ENCODE measurements around the gene FKBP10.

FKBP10 gene, protein sequence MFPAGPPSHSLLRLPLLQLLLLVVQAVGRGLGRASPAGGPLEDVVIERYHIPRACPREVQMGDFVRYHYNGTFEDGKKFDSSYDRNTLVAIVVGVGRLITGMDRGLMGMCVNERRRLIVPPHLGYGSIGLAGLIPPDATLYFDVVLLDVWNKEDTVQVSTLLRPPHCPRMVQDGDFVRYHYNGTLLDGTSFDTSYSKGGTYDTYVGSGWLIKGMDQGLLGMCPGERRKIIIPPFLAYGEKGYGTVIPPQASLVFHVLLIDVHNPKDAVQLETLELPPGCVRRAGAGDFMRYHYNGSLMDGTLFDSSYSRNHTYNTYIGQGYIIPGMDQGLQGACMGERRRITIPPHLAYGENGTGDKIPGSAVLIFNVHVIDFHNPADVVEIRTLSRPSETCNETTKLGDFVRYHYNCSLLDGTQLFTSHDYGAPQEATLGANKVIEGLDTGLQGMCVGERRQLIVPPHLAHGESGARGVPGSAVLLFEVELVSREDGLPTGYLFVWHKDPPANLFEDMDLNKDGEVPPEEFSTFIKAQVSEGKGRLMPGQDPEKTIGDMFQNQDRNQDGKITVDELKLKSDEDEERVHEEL
- total RNA-seq = 0 to 7.7 (median 0.39) reads per million in 9 experiments

DNA sequence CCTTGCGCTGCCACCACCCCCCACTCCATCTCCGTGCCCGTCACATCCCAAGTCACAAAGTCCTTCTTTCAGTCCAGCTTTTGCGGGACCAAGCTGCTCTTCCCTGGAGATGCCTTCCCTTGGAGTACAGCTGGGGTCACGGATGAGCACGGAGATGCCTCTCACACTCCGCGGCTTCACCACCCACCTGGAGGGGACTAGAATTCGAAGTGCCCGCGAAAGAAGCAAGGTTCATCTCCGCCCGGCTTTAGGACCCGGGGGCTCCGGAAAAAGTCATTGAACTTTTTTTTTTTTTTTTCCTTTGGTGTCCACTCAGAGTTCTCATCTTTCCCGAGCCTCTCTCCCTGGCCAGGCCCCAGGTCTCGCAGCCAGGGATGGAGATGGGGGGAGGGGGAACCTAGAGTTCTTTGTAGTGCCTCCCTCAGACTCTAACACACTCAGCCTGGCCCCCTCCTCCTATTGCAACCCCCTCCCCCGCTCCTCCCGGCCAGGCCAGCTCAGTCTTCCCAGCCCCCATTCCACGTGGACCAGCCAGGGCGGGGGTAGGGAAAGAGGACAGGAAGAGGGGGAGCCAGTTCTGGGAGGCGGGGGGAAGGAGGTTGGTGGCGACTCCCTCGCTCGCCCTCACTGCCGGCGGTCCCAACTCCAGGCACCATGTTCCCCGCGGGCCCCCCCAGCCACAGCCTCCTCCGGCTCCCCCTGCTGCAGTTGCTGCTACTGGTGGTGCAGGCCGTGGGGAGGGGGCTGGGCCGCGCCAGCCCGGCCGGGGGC, at the start of gene FKBP10:
TSS of gene FKBP10 (plus strand) at position 624 of the 771 bp plus-strand sequence. CDS start at position 655, 31 bp downstream.
- H3K36me3 Mint-ChIP-seq (ENCODE audit: insufficient read depth) = peaks cover 13% of the 10 kb centered on the region
- H3K4me3 Mint-ChIP-seq = peak within 1 kb of the TSS; percentile 96 to 98
- peak within 1 kb of the TSS; percentile 69 to 75 for H3K27ac Mint-ChIP-seq

DNA sequence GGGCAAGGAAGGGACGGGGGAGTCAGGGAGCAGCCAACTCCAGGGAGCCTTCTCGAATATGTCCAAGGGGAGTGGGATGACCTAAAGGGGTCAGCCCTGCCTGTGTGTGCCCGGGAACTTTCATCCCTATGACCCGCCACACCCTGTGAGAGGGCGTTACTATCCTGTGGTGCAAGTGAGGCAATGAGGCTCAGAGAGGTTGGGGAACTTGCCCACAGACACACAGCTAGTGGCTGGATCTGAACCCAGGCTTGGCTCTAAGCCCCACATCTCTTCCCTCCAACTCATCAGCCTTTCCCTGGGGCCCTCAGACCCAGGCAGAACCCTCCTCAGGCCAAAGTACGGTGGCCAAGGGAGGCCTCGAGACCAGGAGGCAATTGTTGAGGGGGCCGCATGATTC, 49.5 kb upstream of the FKBP10 start:
- DNase-seq = no peak
- H3K9me3 Mint-ChIP-seq = no peaks in the 10 kb centered on the region
- H3K4me3 Mint-ChIP-seq = no peak overlapping the region
- no peak for ATAC-seq (replicated peaks)
- no peak overlapping the region for H3K27ac Mint-ChIP-seq
- no peaks in the 10 kb centered on the region for H3K4me1 Mint-ChIP-seq (ENCODE audit: low read depth in 2 of 2)
- H3K27me3 Mint-ChIP-seq = peaks cover 9 to 32% of the 10 kb centered on the region in 2 donors
- peaks cover 4% of the 10 kb centered on the region for H3K36me3 Mint-ChIP-seq (ENCODE audit: insufficient read depth)

More for the DNA sequence above, at the start of gene FKBP10:
- no peaks in the 10 kb centered on the region for H3K27me3 Mint-ChIP-seq
- H3K4me1 Mint-ChIP-seq (ENCODE audit: low read depth in 2 of 2) = peaks cover 23 to 31% of the 10 kb centered on the region in 2 donors
- no peaks in the 10 kb centered on the region for H3K9me3 Mint-ChIP-seq
- ATAC-seq (replicated peaks) = peak; percentile 29
- DNase-seq = peak; percentile 41 to 50 (median 43)

DNA sequence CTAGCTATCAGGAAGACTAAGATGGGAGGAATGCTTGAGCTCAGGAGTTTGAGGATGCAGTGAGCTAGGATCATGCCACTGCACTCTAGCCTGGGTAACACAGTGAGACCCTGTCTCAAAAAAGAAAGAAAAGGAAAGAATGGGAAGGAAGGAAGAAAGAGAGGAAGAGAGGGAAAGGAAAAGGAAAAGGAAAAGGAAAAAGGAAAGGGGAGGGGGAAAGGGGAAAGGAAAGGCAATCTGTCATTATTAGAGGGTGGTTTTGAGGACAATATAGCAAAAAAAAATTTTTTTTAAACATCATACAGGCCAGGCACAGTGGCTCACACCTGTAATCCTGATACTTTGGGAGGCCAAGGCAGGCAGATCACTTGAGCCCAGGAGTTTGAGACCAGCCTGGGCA, 46.7 kb upstream of the FKBP10 start:
- DNase-seq (no peak), ATAC-seq (replicated peaks) (no peak)
- Mint-ChIP-seq H3K27ac (no peak overlapping the region), H3K4me3 (no peak overlapping the region), H3K9me3 (no peaks in the 10 kb centered on the region), H3K4me1 (ENCODE audit: low read depth in 2 of 2) (no peaks in the 10 kb centered on the region), H3K36me3 (ENCODE audit: insufficient read depth) (peaks cover 4% of the 10 kb centered on the region), H3K27me3 (peaks cover 2 to 25% of the 10 kb centered on the region in 2 donors)

DNA sequence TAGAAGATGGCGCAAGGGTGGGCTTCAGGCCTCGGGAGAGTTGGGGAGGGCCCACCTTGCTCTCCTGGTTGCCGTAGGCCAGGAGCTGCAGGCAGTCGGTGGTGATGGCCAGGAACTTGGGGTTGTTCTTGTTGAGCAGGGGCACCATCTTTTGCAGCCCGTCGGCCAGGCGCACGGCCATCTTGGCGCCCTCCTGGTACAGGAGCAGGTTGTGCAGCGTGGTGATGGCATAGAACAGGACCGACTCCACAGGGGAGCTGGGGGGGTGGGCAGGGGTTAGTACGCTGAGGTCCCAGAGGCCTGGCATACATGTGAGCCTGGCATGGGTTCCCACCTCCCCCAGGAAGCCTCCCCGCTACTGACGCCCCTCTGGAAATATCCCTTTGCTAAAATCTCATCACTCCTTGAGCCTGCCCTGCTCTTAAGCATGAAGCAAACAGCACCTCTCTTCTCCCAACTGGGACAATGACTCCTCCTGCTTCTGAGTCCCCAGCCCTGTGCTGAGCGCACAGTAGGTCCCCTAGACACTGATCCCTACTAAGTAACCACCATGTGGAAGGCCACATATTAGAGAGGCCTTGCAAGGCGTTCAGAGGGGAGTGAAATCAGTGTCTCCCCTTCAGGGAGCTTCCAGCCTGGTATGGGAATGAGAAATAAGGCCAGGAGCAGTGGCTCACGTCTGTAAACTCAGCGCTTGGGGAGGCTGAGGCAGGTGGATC, 45.3 kb upstream of the FKBP10 start:
- Mint-ChIP-seq H3K27me3 (peaks cover 0 to 27% of the 10 kb centered on the region in 2 donors), H3K4me3 (no peak overlapping the region), H3K27ac (no peak overlapping the region), H3K9me3 (no peaks in the 10 kb centered on the region), H3K36me3 (ENCODE audit: insufficient read depth) (no peaks in the 10 kb centered on the region), H3K4me1 (ENCODE audit: low read depth in 2 of 2) (no peaks in the 10 kb centered on the region)
- ATAC-seq (replicated peaks) (no peak), DNase-seq (no peak)

- H3K9me3 Mint-ChIP-seq = no peaks in the 10 kb centered on the region
- no peaks in the 10 kb centered on the region for H3K4me1 Mint-ChIP-seq (ENCODE audit: low read depth in 2 of 2)
- ATAC-seq (replicated peaks) (no peak), DNase-seq (no peak)
- H3K27ac Mint-ChIP-seq = no peak overlapping the region
- no peak overlapping the region for H3K4me3 Mint-ChIP-seq
- peaks cover 0 to 27% of the 10 kb centered on the region in 2 donors for H3K27me3 Mint-ChIP-seq
- H3K36me3 Mint-ChIP-seq (ENCODE audit: insufficient read depth) = no peaks in the 10 kb centered on the region
Measured at GRCh38 chr17:41768682-41769288, 44.0 kb upstream of the FKBP10 start.

GRCh38 chr17:41769346-41769862, 43.4 kb upstream of the FKBP10 start:
- Mint-ChIP-seq H3K9me3 (no peaks in the 10 kb centered on the region), H3K27me3 (peaks cover 0 to 29% of the 10 kb centered on the region in 2 donors)

DNA sequence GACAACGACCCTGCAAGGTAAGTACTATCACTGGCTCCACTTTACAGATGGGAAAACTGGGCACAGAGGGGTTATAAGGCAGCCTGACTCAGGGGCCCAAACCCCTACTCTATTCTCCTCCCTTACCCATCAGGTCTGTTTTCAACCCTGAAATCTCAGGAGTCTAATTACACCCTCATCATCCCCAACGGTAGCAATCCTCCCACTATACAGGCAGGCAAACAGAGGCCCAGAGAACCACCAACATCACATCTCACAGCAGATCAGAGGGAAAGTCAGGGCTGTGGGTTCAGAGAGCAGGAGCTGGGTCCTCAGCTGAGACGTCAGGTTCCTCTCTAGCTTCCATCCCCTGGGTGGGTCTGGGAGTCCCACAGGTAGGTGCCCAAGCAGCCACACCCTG, 42.8 kb upstream of the FKBP10 start:
- H3K27me3 Mint-ChIP-seq = peaks cover 0 to 35% of the 10 kb centered on the region in 2 donors
- no peaks in the 10 kb centered on the region for H3K36me3 Mint-ChIP-seq (ENCODE audit: insufficient read depth)
- H3K4me3 Mint-ChIP-seq = no peak overlapping the region
- peak overlapping the region in 1 of 2 donors; percentile 47 for H3K27ac Mint-ChIP-seq
- DNase-seq (no peak), ATAC-seq (replicated peaks) (no peak)
- H3K9me3 Mint-ChIP-seq = no peaks in the 10 kb centered on the region
- no peaks in the 10 kb centered on the region for H3K4me1 Mint-ChIP-seq (ENCODE audit: low read depth in 2 of 2)

More at GRCh38 chr17:41769346-41769862, 43.4 kb upstream of the FKBP10 start:
- DNase-seq = no peak
- Mint-ChIP-seq H3K36me3 (ENCODE audit: insufficient read depth) (no peaks in the 10 kb centered on the region), H3K4me3 (no peak overlapping the region), H3K27ac (peak overlapping the region in 1 of 2 donors; percentile 47), H3K4me1 (ENCODE audit: low read depth in 2 of 2) (no peaks in the 10 kb centered on the region)
- ATAC-seq (replicated peaks) = no peak

DNA sequence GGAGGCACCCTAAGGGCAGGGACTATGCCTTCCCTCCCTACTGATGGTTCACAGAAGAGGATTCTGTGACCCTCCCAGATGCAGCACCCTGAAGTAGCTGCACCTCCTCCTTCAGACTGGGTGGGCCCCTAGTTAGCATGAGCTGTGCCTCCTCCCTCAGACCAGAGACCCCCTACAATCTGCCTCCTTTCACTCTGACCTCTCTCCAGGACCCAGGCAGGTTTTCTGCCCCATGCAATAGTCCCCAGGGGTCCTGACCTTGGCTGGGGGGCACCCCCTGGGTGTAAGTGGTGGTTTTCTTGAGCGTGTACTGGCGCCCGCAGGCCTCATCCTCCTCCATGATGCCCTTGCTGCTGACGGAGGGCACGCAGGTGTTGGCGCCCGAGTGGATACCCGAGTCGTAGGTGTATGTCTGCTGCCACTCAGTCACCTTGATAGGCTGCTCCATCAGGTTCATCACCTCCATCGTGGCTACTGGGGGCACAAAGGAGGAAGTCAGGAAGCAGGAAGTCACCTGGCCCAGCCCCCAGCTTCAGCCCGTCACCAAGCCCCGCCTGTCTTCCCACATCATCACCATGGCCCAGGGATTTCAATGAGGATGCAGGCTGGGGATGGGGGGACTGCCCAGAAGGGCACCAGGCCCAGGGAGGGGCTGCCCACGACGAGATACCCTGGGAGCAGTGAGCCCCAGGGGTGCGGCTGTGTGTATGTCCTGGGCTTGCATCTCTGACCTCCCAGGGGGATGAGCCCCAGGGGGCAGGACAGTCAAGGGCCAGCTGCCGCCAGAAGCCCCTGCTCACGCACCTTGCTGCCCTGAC, 41.2 kb upstream of the FKBP10 start:
- Mint-ChIP-seq H3K9me3 (no peaks in the 10 kb centered on the region), H3K27me3 (peaks cover 8 to 51% of the 10 kb centered on the region in 2 donors), H3K4me1 (ENCODE audit: low read depth in 2 of 2) (no peaks in the 10 kb centered on the region), H3K36me3 (ENCODE audit: insufficient read depth) (no peaks in the 10 kb centered on the region), H3K27ac (no peak overlapping the region), H3K4me3 (no peak overlapping the region)
- DNase-seq (no peak), ATAC-seq (replicated peaks) (no peak)

GRCh38 chr17:41772218-41772585, 40.6 kb upstream of the FKBP10 start:
- H3K4me3 Mint-ChIP-seq = no peak overlapping the region
- DNase-seq = no peak
- H3K27me3 Mint-ChIP-seq = peaks cover 8 to 55% of the 10 kb centered on the region in 2 donors
- no peak for ATAC-seq (replicated peaks)
- no peak overlapping the region for H3K27ac Mint-ChIP-seq
- H3K4me1 Mint-ChIP-seq (ENCODE audit: low read depth in 2 of 2) = no peaks in the 10 kb centered on the region
- H3K36me3 Mint-ChIP-seq (ENCODE audit: insufficient read depth) = no peaks in the 10 kb centered on the region
- H3K9me3 Mint-ChIP-seq = no peaks in the 10 kb centered on the region

GRCh38 chr17:41772586-41773189, 40.1 kb upstream of the FKBP10 start:
- Mint-ChIP-seq H3K27me3 (peaks cover 8 to 60% of the 10 kb centered on the region in 2 donors), H3K4me1 (ENCODE audit: low read depth in 2 of 2) (no peaks in the 10 kb centered on the region), H3K9me3 (no peaks in the 10 kb centered on the region), H3K4me3 (no peak overlapping the region), H3K27ac (no peak overlapping the region), H3K36me3 (ENCODE audit: insufficient read depth) (no peaks in the 10 kb centered on the region)
- ATAC-seq (replicated peaks) (no peak), DNase-seq (no peak)

DNA sequence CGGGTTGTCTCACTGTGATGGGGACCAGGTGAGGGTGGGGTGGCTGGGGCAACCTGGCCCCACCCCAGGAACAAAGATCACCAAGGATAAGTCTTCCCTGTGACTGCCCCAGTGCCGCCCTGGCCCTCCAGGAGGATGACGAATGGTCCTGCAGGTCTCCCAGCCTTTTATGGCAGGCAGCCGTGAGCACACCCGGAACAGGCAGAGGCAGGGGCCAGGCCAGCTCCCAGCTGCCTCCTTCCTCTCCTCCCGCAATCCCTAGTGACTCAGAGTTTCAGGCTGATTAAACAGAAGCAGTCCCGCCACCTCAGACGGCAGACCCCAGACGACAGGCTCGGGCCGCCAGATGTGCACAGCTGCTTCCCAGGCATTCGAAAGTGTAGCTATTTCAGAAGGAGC, 39.6 kb upstream of the FKBP10 start:
- H3K9me3 Mint-ChIP-seq = no peaks in the 10 kb centered on the region
- DNase-seq (no peak), ATAC-seq (replicated peaks) (no peak)
- no peaks in the 10 kb centered on the region for H3K4me1 Mint-ChIP-seq (ENCODE audit: low read depth in 2 of 2)
- H3K27me3 Mint-ChIP-seq = peaks cover 8 to 65% of the 10 kb centered on the region in 2 donors
- no peak overlapping the region for H3K4me3 Mint-ChIP-seq
- no peaks in the 10 kb centered on the region for H3K36me3 Mint-ChIP-seq (ENCODE audit: insufficient read depth)
- no peak overlapping the region for H3K27ac Mint-ChIP-seq
